GM18517 (cell line): ENCODE results near the gene NHERF1.

Source experiments
- ATAC-seq: cut with Tn5 transposase; IDR thresholded peaks from one replicate; pipeline ENCODE4 v1.9.1; 2021; ENCODE audit warnings: mild to moderate bottlenecking, moderate library complexity; ENCODE audit not compliant: unreplicated experiment

The NHERF1 gene

DNA sequence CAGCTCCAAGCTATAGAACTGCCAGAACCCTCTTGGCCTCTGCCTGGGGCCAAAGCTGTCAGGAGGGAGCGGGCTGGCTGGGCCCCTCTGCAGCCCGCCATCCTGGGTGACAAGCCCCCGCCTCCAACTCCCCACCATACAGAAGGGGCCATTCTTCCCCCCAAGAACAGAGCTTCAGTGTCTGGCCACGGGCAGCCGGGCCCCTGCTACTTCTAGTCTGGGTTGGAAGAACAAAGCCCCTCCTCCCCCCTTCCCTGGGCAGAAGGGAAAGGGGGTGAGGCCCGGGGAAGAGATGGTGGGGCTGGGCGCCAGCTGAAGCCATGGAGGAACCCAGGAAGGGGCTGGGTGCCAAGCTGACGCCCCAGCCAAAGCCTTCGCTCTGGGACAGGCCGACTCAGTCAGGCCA, 18.7 kb downstream of the NHERF1 start:
- no peak for ATAC-seq

- ATAC-seq: no peak
These were observed 19.8 kb downstream of the NHERF1 start for GRCh38 chr17:74768069-74768762.

GRCh38 chr17:74768763-74769114, 20.3 kb downstream of the NHERF1 start:
- no peak for ATAC-seq

GRCh38 chr17:74769266-74769855, 20.9 kb downstream of the NHERF1 start:
- no peak for ATAC-seq

DNA sequence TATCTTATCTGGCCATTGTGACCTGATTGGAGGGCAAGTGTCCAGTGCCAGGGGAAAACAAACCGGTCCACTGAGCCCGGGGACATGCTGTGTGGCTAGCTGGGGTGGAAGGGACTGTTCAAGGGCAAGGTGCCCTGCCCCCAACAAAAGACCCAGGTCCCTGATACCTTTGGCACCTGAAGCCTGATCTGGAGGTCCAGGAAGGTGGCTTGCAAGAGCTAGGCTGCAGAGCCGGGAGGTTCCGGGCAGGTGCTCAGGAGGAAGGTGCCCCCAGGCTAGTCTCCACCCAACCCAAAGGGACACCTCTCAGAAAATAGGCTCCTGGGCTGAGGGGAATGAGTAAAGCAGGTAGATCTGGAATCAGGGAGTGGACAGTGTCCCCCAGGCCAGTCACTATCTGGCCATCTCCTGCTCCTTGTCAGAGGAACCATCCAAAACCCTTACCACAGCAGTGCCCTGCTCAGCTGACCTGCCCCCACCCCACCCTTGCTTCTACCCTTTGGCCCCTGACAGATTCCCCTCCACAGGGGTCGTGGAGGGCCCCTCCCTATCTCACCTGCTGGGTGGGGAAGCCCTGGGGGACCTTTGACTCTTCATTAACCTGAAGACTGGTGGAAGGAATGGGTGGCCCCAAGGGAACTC, 21.5 kb downstream of the NHERF1 start:
- ATAC-seq: no peak

DNA sequence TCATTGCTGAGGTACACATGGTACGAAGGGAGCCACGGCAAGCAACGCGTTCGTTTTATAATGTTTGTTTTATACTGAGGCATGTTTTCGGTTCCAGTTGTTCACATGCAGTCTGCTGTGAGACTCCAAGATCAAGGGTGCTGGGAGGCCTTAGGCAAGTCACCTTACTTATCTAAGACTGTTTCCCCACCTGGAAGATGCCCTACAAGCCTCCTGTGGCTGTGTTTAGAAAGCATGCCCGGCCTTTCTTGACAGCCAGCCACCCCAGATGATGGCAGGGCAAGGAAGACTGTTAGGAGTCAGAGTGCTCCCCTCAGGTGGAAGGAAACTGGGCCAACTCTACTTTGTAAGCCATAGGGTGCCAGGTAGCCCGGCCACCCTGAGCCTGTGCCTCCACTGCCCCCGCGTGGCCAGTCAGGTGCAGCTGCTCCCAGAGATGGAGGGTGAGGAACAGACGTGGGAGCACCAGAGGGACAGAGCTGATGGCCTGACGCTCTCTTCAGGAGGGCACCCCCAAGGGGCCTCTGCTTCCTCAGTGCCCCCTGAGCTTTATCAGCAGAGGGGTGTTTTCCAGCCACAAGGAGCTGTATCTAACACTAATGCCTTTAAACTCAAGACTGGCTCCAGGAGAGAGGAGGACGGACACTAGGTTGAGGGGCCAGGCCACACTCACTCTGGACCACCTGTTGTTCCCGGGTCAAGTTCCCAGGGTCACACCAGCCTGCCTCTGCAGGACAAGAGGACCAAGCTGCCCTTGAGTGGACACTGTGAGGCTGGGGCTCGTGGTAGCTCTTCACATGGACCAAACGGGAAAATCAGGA, 22.3 kb downstream of the NHERF1 start:
- ATAC-seq: no peak

GRCh38 chr17:74771319-74771914, 23.0 kb downstream of the NHERF1 start:
- no peak for ATAC-seq

DNA sequence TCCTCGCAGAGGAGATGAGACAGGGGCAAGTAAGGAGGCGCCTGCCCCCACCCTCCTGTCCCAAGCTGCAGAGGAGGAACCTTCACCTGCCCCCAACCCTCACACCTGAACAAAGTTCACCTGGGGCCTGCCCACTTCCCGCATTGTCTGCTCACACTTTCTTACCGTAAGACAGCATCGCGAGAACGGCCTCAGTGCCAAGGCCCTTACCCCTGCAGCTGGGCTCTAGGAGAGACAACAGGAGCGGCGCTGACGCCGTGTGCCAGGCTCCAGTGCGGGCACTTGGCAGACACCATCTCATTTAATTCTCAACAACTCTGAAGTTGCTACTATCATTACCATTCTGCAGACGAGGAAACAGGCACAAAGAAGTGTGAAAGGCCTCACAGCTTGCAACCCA, 23.6 kb downstream of the NHERF1 start:
- ATAC-seq: no peak

DNA sequence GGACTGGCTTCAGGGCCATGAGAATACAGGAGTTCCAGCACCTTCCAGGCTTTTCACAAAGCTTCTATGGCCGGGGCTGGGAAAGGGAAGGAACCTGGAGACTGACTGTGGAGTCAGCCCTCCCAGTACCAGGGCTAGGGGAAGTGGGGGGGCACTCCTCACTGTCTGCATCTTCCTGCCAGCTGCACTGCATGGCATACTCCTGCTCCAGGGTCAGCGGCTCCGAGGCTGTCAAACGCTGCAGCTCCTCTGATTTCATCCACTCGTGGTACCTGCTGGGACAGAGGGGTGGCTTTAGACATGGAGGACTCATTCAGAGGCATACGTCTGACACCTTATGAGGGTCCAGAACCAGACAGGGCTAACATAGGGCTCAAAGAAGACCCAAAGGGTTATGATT, 25.0 kb downstream of the NHERF1 start:
- ATAC-seq: no peak

- ATAC-seq: no peak
These were observed 25.5 kb downstream of the NHERF1 start for GRCh38 chr17:74773871-74774286.

DNA sequence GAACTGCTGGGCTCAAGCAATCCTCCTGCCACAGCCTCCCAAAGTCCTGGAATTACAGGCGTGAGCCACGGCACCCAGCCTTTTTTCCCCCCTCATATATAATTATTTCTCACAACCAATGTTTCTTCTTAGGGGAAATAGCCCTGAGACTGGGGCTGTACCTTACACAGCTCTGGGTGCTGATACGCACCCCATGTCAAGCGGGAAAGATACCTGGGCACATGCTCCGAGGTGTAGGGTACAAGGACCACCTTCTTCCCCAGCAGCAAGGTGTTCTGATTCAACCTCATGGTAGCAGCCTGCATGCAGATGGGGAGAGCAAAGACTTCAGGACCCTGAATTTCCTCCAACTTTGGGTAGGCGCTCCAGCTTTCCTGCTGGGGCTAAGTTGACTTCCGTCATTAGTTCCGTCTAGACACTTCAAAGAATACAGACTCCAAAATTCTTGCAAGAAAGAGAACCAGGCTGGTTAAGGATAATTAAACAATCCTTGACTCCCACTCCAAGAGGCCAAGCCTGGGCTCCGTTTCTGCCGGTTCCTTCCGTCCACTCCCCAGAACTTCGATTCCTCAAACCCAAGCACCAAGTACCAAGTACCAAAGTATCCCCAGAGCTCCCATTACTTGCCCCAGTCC, 27.1 kb downstream of the NHERF1 start:
- no peak for ATAC-seq

- ATAC-seq: peak; percentile 54
These were observed 27.9 kb downstream of the NHERF1 start, which contains the start of gene NAT9 for GRCh38 chr17:74776044-74776962. TSS of gene NAT9 (minus strand) at chr17:74776345. CDS start at chr17:74775698, 647 bp downstream.

GRCh38 chr17:74776990-74777389, 28.6 kb downstream of the NHERF1 start:
- no peak for ATAC-seq

GRCh38 chr17:74777901-74778515, 29.6 kb downstream of the NHERF1 start:
- no peak for ATAC-seq

DNA sequence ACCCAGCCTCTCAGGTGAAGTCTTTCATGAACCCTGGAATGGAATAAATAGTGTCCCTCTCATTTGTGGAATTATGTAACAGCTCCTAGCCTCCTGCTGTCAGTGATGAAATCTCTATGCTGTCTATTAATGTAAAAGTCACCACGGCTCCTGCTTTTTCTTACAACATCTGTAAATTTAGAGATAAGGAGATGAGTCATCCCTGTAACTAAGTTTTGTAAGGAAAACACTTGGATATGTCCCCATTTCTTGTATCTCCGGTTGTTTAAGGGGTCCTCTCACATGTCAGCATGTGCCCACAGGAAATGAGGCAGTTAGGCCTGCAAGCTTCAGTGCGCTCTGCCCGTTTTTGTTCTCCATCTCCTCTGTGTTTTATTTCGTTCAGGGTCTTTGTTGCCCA, 30.5 kb downstream of the NHERF1 start:
- no peak for ATAC-seq

- no peak for ATAC-seq
These were observed 31.1 kb downstream of the NHERF1 start for GRCh38 chr17:74779501-74779900.

- peak; percentile 57 for ATAC-seq
These were observed 31.5 kb downstream of the NHERF1 start for GRCh38 chr17:74779948-74780400.

DNA sequence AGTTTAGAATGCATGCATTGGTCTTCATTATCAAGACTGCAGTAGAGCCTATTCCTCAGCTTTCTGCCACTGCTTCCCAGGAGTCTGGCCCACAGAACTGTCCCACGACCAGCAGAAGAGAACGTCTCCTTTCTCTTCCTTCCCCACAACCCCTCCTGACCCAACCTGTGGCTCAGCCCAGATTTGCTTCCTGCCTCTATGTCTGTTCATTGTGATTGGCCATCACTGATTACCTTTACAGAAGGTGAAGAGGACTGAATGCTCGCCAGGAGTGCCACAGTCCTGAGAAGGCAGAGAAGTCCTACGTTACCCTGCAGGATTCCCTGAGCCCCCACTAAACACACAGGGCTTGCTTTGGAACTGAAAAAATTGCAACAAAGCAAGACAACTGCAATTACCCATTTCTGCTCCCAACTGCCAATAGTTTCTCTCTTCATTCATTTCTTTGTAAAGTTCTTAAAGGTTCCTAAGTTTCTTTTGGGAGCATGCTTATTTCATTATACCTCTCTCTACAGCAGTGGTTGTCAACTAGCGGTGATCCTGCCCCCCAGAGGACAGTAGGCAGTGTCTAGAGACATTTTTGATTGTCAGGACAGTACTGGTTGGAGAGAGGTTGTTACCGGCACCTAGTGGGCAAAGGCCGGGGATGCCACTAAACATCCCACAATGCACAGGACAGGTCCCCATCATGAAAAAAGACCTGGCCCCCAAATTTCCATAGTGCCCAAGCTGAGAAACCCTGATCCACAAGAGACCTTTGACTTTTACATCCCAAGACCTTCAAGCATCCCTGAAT, 32.2 kb downstream of the NHERF1 start:
- no peak for ATAC-seq
